HG02852 (cell line): ENCODE results near the gene DSCAML1.

ENCODE experiments used
- ATAC-seq: cut with Tn5 transposase; IDR thresholded peaks from one replicate; pipeline ENCODE4 v1.9.1; 2021; ENCODE audit warnings: mild to moderate bottlenecking, moderate library complexity; ENCODE audit not compliant: unreplicated experiment

DSCAML1 gene

DNA sequence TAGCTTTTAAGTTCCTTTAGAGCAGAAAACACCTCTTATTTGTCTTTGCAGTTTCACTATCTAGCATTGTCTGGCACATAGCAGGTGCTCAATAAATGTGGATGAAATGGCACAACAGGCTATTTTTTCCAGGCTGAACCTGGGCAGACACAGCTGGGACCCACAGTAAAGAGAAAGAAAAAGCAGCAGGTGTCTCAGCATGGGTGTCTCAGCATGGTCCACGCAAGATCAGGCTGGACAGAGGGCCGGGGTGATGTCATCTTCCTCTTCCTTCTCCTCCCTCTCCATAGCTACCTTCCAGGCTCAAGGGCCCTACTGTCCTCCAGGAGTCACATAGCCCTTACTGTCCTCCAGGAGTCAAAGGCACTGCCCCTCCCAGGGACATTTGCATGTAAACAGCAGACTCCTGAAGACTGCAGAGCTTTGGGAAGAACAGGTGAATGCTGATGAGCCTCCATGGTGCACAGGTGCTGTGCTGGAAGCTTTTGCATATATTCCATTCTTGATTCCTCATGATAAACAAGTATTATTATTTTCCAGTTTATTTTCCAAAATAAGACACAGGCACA lies 65.2 kb downstream of the DSCAML1 start:
- ATAC-seq = no peak

DNA sequence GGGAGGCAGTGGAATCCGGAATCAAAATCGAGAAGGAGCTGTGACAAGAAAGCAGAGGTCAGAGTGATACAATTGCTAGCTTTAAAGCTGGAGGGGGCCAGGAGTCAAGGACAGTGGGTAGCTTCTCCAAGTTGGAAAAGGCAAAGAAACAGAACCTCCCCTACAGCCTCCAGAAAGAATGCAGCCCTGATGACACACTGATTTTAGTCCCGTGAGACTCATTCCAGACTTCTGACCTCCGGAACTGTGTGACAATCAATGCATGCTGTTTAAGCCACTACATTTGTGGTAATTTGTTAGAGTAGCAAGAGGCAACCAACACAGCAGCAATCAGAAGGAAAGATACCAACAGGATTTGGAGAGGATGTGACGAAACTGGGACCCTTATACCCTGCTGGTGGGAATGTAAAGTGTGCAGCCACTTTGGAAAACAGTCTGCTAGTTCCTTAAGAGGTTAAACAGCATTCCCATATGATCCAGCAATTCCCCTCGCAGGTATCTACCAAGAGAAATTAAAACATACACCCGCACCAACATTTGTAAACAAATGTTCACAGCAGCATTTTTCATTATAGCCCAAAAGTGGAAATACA lies 66.7 kb downstream of the DSCAML1 start:
- no peak for ATAC-seq

DNA sequence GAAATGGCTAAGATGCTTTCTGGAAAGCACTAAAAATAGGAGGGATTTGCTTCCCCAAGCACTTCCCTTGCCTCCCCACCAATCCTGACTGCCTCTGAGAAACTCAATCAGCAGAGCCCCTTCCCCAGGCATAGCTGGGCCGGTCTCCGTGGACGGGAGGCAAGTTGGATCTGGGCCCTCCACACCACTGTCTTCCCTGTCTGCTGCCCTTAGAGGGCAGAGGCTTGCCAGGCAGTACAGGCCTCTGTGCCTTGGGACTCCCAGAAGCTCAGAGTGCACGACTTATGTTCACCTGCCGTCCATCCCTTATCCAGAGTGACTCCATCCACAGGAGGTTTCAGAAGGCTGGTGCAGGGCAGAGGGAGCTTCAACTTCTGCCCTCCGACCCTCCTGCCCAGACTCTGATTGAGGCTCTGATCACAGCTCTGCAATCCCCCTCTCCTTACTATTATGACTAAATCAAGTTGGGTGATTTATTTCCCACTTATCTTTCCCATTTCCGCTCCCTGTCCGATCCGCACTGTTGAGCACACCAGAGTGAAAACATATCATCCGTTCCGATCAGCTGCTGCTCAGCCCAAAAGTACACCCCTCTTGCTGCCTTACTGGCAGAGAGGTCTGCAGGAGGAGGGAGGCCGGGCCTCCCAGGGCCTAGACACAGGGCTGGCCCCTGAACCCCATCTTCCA lies 71.8 kb downstream of the DSCAML1 start:
- ATAC-seq = no peak

DNA sequence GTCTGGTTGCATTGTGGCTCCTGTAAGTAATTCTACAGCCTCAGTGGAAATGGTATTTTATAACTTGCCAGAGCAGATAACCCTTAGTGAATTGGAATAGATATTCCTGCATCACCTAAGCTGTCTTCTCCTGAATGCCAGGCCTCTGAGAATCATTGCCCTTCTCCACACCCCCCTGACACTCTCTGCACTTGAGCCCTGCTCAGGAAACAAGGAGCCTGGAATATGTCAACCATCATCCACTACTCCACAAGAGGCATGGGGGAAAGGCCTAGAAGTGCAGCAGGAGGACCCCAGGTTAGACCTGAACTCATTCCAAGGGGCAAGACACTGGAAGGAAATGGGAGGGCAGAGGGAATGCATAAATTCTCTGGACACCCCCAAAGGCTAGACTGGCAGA lies 72.4 kb downstream of the DSCAML1 start:
- no peak for ATAC-seq

DNA sequence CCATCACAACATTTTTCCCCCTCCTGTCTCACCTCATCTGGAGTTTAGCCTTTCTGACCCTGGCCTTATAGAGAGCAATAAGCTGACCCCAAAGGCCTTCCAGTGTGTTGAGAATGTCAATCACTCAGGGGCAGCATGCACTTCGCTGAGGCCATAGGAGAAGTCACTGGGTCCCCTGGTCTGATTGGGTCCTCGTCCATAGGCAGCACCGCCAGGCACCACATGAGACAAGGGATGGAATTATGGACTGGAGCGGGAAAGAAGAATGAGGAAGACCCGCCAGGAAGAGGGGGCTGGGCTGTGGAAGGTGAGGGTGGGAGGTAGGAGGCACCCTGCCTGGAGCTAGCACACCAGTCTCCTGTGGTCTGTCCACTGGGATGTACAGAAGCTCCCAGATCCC lies 72.9 kb downstream of the DSCAML1 start:
- ATAC-seq = no peak

DNA sequence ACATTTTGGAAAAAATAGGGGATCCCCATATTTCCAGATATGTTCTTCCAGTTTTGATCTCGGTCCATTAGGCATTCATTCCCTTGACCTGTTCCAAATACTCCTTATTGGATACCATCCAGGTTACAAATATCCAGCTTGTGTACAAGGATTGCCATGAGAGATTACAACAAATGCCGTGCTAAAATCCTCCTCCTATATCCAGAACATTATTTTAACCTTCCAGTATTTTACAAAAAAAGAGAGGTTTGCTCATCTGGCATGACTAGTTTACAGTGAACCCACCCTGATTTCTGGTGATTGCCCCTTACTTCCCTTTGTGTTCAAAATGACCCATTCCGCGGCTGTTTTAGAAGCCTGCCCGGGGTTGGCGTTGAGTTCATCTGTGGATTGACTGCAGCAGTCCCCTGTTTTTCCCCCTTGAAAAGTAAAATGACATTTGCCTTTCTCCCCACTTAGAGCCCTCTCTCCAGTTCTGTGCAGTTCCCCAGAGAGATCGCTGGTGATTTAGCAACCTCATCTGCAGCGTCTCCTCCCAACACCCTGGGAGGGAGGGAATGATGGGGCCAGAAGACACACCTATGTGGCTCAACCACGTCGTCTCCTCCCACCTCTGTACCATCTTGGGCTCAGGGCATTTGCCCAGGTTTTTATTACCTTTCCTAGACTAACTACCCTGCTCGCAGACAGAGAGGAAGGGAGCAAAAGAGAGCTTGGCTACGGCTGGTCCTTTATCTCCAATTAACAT lies 73.6 kb downstream of the DSCAML1 start:
- ATAC-seq = no peak

DNA sequence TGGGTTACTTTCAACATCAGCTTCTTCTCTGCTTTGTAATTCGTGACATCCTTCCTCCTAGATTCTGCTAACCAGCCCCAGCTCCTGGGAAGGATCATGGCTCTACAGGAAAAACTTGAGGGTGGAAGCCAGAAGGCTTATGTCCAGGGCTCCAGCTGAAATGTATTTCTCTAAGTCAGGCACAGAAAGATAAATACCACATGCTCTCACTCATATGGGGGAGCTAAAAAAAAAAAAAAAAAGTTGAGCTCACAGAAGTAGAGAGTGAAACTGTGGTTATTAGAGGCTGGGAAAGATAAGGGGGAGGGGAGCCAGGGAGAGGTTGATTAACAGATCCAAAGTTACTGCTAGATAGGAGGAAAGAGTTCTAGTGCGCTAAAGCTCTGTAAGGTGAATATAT lies 74.9 kb downstream of the DSCAML1 start:
- no peak for ATAC-seq

DNA sequence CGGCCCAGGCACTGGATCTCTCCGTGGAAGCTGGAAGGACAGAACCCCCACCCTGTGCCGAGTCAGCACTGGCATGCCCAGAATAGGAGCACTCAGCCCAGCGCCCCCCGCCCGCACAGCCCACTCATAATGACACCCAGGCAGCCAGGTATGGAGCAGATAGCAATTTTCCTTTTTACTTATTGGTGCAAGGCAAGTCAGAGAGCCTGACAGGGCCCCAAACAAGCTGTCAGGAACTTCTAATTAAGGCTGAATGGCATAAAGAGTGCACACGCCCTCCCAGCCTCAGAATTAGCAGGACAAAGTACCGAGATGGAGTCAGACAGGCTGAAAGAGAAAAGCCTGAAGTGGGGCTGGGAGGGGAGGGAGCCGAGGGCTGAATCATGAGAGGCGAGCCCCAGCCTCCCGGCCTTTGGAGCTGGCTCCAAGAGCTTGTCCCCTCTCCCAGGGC lies 76.9 kb downstream of the DSCAML1 start:
- ATAC-seq = no peak

DNA sequence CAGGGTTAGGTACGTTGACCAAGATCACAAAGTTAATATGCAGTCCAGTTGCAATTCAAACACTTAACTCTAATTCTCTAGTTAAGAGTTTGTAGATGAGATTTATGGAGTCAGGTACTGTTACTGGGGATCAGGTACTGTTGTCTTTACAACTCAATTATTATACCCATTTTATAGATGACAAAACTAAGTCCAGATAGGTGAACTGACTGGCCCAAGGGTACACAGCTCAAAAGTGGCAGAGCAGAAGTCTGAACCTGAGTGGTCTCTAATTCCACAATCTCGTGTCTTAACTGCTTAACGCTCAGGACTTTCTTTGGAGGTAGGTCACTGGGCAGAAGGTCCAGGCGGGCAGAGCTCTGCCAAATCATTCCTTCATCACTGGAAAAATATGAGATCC lies 77.5 kb downstream of the DSCAML1 start:
- ATAC-seq = no peak

DNA sequence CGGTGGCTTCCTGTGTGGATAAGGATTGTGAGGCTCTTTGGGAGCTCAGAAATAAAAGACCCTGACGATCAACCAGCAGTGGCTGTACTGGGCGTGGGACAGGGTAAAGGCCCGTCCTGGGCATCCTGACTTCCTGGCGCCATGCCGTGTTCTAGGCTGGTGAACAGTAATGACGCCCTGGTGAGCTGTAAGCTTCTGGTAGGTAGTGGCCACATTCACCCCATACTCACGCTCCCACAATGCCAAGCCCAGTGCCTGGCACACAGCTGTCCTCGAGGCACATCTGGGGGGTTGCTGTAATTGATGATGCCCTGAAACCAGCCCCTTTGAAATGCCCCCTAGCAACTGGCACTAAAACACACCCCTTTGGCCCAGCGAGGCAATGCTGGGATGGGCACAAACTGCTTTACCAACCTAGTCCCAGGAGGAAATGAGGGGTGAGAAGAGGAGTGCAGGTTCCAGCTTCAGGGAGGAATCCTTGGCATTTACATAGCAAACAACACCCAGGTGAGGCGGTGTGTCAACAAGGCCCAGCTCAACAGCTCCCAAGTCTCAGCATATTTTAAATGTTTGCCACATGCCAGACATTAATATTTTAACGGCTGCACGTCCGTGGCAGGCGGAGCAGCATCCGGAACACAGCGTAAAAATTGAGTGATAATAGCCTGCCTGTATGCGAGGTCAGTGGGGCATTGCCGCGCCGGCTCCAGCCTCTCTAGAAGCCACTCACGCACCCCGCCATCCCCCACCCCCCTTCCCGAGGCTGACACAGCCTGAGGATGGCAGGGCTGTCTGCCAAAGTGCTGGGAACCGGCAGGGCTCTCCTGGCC lies 79.3 kb downstream of the DSCAML1 start:
- no peak for ATAC-seq

DNA sequence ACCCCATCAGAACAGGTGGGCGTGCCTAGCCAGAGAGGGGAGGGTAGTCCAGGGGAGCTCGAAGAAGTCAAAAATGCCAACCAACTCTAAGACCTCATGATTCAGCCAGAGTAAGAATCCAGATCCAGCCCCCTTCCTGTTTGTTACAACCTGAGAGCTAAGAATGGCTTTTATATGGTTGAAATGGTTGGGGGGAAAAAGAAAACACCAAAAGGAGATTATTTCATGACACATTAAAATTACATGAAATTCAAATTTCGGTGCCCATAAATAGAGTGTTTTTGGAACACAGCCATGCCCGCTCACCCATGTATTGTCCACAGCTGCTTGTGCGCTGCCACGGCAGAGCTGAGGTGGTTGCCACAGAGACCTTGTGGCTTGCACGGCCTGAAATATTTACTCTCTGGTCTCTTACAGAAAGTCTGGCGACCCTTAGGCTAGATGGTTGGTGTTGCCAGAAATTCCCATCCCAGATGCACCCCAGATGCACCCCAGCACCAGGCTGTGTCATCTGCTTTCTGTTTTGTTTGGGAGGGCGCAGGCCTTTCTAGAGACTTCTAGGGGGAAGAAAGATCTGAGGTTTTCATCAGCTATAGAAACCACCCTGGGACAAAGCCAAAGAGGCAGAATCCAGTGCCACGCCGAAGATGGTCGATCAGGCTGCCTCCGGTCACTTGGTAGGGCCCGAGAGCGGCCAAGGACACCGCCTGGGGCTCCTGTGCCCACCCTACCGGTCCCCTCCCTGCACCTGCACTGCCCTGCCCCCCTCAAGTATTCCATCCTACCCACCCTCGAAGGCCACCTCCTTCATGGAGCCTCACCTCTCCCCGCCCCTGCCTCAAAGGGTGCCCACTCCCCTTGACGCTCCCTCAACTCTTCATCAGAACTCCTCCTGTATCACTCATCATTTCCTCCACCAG lies 80.2 kb downstream of the DSCAML1 start:
- ATAC-seq = no peak

DNA sequence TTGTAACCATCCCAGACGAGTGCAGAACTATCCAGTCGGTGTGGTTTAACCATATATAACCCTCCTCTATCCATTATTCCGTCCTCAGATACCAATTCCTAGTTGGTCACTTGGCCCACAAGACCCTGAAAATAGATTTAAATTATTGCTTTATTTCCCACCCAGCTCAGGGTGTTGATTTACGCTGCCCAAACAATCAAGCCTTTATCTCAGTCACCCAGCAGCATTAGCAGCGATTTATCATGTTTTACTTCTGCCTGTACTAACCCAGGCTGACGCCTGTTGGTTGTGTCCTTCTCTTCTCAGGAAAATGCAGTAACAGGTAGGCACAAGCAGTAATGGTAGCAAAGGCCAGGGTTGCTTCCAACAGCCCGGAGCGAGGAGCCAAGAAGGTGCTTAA lies 81.2 kb downstream of the DSCAML1 start:
- ATAC-seq = no peak

DNA sequence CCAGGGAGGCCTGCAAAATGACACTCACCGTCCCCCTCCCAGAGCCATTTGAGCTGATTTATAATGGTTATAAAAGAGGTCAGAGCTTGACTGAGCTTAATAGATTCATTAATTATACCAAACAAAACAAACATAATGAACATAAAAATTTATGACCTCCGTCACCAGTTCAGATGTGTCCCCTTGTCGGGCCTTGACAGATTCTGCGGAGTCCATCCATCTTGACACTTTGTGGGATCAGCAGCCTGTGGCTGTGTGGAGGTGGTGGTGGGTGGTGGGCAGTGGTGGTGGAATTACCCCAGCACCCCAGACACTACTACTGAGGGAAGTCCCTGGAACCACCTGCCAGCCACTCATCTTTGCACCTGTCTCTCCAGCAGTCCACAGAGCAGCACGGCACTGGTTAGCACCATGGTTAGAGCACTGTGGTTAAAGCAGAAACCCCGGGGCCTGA lies 83.5 kb downstream of the DSCAML1 start:
- ATAC-seq = no peak

DNA sequence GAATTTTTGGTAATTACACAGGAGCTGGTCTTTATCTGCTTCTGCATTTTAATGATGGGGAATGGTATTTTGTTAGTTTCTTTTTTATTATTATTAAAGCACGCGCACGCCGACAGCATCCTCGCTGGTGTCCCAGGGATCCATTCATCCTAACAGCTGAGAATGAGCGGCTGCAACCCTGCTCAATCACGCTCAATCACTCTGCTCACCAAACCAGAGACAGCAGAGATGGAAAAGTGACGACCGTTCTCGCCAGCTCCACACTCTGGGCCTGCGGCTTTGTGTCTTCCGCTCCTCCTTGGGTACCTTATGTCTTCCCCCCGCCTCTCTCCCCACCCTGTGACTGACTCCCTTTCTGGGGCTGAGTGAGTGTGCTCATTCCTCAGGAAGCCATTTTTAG lies 84.5 kb downstream of the DSCAML1 start:
- ATAC-seq = no peak

DNA sequence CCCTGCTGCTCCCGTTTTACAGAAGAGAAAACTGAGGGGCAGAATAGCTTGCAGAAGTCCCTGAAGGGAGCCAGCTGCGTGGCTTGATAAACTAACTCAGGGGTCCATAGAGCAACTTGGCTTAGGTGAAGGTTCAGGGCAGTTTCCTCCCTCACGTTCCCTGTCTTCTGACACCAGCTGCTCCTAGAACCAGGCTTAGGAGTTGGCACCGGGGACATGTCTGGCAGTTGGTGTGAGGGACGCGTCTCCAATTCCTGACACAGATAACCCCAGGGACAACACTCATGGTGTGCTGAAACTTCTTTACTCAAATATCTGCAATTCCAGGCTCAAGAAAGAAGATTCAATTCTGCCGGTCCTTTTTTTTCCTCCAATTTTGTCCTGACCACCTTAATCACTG lies 85.7 kb downstream of the DSCAML1 start:
- ATAC-seq = no peak

DNA sequence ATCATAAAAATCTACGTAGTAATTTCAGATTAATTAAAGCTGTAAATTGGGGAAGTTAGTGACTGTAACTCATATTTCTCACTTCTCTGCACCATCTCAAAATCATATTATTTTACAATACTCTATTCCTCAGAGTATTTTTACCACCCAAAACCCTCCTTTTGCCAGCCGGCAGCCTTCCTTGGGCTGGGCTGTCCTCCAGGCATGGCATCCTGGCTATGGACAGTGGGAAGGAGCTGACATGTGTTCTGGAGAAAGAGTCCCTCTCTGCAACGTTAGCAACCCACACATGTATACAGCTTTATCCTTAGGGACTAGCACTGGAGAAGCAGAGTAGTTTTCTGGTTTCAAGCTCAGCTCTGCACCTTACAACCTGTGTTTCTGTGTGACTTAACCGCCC lies 86.8 kb downstream of the DSCAML1 start:
- ATAC-seq = no peak

DNA sequence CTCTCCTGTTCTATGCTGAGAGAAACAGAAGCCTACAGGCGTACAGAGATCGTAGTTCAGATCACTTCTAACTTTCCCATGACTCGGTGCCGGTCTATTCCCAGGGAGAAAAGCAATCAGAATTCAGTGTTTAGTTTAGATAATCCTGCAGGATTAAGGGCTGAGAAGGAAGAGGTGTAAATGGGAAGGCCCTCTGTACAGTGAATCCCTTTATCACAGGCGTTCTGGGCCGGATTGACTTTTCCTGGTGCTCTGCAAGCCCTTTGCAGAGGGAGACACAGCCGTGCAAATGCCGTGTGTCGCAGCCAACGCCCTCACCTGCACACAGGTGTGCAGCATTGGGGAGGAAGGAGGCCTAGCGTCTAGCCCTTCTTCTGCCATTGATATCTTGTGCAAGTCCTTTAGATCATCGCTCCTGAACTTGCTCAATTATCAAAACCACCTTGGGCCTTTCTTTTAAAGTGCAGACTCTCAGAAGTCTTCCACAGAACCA lies 90.6 kb downstream of the DSCAML1 start:
- no peak for ATAC-seq

DNA sequence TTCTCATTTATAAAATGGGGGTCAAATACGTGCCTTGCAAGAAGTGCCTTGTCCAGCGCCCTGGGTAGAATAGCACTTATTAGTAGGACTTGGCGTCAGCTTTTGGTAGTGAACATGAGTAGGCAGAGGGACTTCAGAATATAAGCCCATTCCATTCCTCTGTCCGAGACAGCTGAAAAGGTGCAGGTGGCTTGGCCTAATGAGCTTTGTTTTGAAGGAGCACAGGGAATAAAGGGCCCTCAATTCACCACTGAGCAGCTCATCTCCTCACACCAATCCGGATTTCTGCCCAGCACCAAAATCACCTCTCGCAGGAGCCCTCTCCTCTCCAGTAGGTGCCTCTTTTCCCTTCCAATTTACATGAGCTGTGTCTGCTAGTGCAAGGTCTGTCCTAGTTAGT lies 91.2 kb downstream of the DSCAML1 start:
- ATAC-seq = no peak

DNA sequence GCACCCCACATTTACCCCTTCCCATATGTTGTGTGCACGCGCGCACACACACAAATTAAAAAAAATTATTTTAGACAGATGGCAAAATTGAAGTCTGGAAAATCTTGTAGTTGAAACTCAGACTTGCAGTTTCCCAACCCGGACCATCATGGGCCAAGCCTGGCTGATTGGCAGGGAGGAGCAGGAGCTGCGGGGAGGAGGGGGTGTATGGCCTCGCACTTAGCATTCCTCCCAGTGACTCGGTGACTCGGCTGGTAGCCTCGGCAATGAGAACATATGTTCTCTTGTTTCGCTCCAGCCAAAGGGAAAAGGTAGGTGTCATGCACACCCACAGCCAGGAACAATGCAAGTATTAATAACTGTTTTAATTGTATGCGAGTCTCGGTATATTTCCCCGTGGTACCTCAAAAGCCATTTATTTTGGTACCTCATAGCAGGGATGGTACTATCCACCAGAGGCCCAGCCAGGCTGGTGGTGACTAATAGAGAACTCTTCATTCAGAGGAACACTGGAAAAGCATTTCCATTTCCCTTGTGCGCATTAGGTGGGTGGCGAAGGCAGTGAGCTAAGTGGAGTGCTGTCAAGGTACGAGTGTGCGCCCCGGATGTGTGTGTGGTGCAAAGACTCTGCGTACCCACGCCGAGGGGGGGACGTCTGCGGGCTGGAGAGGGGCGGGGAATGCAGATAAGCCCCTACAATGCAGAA lies 92.5 kb downstream of the DSCAML1 start:
- no peak for ATAC-seq
